Measurements from ENCODE around the gene PXMP4.

Gene PXMP4

DNA sequence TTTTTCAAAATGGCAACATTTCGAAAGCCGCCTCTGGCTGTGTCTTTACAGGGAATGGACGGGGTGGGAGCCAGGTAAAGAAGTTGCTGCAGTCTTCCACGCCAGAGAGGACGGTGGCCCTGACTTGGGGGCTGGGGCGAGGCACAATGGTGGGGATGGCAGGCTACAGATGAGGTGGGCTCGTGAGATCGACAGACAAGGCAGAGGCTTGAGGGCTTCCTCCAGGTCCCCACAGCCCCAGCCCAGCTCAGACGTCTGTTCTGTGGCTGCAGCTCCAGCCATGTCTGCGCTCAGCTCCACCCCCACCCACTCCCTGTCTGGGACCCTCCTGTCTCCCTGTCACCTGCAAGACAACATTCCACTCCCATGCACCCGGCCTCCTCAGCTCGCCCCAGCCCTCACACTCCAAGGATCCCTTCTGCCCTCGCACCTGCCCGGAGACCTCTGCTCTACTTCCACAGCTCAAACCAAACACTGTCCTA, 65.4 kb downstream of the PXMP4 start:
- CTCF ChIA-PET, result interaction anchor here (0.6 to 2.6 kb wide), 7 partner anchors 8 to 228 kb away, joined by 3 to 8 read pairs (median 3); partner anchors contain the start of gene PXMP4
- Histone ChIP-seq H3K36me3 (ENCODE audit: control insufficient read depth in 2 of 2, insufficient read depth in 1 of 2, low read length in 2 of 2) (peaks cover 0 to 34% of the 10 kb centered on the region in 2 experiments; a peak in 1 of 3 replicates), H3K4me1 (ENCODE audit: control insufficient read depth, insufficient read depth, low read length) (no peaks in the 10 kb centered on the region), H3K27ac (ENCODE audit: extremely low read depth, low read depth, low read length) (no peak overlapping the region), H3K4me3 (ENCODE audit: low read depth, low read length) (no peak overlapping the region), H3K9me3 (ENCODE audit: control insufficient read depth, insufficient read depth, low read depth, low read length) (no peaks in the 10 kb centered on the region)
- TF ChIP-seq OVOL3 (tag by site-specific recombination; IDR thresholded peaks at IDR 0.05) (no peak), ZNF366 (tag by site-specific recombination; conservative IDR thresholded peaks at IDR 0.05) (no peak), ZNF548 (tag by site-specific recombination; IDR thresholded peaks at IDR 0.05) (no peak), ZNF776 (tag by site-specific recombination; IDR thresholded peaks at IDR 0.05; ENCODE audit: borderline replicate concordance) (no peak), ZNF354C (tag by site-specific recombination; IDR thresholded peaks at IDR 0.05; ENCODE audit: borderline replicate concordance, low read depth) (no peak)
- TF ChIP-seq, protein P1, sequence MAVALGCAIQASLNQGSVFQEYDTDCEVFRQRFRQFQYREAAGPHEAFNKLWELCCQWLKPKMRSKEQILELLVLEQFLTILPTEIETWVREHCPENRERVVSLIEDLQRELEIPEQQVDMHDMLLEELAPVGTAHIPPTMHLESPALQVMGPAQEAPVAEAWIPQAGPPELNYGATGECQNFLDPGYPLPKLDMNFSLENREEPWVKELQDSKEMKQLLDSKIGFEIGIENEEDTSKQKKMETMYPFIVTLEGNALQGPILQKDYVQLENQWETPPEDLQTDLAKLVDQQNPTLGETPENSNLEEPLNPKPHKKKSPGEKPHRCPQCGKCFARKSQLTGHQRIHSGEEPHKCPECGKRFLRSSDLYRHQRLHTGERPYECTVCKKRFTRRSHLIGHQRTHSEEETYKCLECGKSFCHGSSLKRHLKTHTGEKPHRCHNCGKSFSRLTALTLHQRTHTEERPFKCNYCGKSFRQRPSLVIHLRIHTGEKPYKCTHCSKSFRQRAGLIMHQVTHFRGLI (tag by site-specific recombination; IDR thresholded peaks at IDR 0.05), result no peak
- TF ChIP-seq, protein P2, sequence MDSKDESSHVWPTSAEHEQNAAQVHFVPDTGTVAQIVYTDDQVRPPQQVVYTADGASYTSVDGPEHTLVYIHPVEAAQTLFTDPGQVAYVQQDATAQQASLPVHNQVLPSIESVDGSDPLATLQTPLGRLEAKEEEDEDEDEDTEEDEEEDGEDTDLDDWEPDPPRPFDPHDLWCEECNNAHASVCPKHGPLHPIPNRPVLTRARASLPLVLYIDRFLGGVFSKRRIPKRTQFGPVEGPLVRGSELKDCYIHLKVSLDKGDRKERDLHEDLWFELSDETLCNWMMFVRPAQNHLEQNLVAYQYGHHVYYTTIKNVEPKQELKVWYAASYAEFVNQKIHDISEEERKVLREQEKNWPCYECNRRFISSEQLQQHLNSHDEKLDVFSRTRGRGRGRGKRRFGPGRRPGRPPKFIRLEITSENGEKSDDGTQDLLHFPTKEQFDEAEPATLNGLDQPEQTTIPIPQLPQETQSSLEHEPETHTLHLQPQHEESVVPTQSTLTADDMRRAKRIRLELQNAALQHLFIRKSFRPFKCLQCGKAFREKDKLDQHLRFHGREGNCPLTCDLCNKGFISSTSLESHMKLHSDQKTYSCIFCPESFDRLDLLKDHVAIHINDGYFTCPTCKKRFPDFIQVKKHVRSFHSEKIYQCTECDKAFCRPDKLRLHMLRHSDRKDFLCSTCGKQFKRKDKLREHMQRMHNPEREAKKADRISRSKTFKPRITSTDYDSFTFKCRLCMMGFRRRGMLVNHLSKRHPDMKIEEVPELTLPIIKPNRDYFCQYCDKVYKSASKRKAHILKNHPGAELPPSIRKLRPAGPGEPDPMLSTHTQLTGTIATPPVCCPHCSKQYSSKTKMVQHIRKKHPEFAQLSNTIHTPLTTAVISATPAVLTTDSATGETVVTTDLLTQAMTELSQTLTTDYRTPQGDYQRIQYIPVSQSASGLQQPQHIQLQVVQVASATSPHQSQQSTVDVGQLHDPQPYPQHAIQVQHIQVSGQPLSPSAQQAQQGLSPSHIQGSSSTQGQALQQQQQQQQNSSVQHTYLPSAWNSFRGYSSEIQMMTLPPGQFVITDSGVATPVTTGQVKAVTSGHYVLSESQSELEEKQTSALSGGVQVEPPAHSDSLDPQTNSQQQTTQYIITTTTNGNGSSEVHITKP (tag by site-specific recombination; IDR thresholded peaks at IDR 0.05), result no peak
- POLR2A ChIA-PET, result interaction anchor here (1.0 to 3.5 kb wide), 3 partner anchors 9 to 166 kb away, joined by 5 to 23 read pairs (median 5); partner anchors contain the start of gene ACTL10

DNA sequence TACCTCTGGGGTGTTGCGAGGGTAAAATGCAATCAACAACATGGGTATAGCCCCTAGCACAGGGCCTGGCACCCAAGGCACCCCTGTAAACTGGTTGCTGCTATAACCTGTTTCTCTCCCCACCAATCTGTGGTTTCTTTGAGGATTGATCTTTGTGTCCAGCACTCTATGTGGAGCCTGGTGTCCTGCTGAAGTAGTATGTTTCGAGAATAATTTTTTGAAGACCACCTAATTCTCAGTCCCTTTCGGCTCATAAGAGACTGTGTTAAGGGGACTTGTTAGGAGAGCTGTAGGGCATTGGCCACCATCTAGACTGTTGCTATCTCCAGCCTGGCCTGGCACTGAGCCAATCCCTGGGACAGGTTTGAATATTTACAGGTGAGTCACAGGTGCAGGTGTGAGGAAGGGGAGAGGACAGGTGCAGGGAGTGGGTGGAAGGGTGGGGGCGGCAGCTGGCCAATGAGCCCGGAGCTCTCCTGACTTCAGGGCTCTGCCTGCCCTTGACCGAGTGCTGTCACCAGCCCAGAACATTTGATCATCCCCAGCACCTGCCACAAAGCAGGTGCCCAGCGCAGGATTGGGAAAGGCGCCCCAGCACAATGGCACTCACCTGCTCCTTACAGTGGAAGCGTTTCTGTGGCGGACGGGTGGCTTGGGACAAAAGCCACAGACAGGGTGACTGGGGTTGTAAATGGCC, 66.1 kb downstream of the PXMP4 start:
- no peaks in the 10 kb centered on the region for H3K4me1 ChIP-seq (ENCODE audit: control insufficient read depth, insufficient read depth, low read length)
- H3K36me3 ChIP-seq (ENCODE audit: control insufficient read depth in 2 of 2, insufficient read depth in 1 of 2, low read length in 2 of 2), result peaks cover 0 to 27% of the 10 kb centered on the region in 2 experiments; a peak in 1 of 3 replicates
- TF ChIP-seq ZEB2 (tag by site-specific recombination; IDR thresholded peaks at IDR 0.05) (peak; percentile 85), ZNF169 (tag by site-specific recombination; IDR thresholded peaks at IDR 0.05) (no peak), ZNF610 (tag by site-specific recombination; IDR thresholded peaks at IDR 0.05; ENCODE audit: borderline replicate concordance) (no peak), ZIC2 (tag by site-specific recombination; IDR thresholded peaks at IDR 0.05) (no peak), ZFP41 (tag by site-specific recombination; IDR thresholded peaks at IDR 0.05; ENCODE audit: borderline replicate concordance) (no peak), ZNF433 (tag by site-specific recombination; IDR thresholded peaks at IDR 0.05; ENCODE audit: low read depth) (no peak), ZBTB1 (tag by site-specific recombination; IDR thresholded peaks at IDR 0.05) (no peak), ZNF10 (tag by site-specific recombination; IDR thresholded peaks at IDR 0.05) (no peak), SCRT2 (tag by site-specific recombination; IDR thresholded peaks at IDR 0.05) (0 out of 2 replicates have a peak, but pooled peaks have one; percentile 20), ZNF138 (tag by site-specific recombination; IDR thresholded peaks at IDR 0.05; ENCODE audit: borderline replicate concordance) (no peak), SETDB1 (IDR thresholded peaks at IDR 0.05; ENCODE audit: insufficient read length, low read length) (no peak)
- TF ChIP-seq, protein P3, sequence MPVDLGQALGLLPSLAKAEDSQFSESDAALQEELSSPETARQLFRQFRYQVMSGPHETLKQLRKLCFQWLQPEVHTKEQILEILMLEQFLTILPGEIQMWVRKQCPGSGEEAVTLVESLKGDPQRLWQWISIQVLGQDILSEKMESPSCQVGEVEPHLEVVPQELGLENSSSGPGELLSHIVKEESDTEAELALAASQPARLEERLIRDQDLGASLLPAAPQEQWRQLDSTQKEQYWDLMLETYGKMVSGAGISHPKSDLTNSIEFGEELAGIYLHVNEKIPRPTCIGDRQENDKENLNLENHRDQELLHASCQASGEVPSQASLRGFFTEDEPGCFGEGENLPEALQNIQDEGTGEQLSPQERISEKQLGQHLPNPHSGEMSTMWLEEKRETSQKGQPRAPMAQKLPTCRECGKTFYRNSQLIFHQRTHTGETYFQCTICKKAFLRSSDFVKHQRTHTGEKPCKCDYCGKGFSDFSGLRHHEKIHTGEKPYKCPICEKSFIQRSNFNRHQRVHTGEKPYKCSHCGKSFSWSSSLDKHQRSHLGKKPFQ (tag by site-specific recombination; IDR thresholded peaks at IDR 0.05), result no peak
- no peak overlapping the region for H3K27ac ChIP-seq (ENCODE audit: extremely low read depth, low read depth, low read length)
- H3K9me3 ChIP-seq (ENCODE audit: control insufficient read depth, insufficient read depth, low read depth, low read length), result no peaks in the 10 kb centered on the region
- H3K4me3 ChIP-seq (ENCODE audit: low read depth, low read length), result no peak overlapping the region
- ChIA-PET CTCF (interaction anchor here (0.6 to 2.7 kb wide), 28 partner anchors 9 to 313 kb away, joined by 3 to 16 read pairs (median 3); partner anchors contain the start of genes ACTL10, CDK5RAP1 and PXMP4), POLR2A (interaction anchor here (0.5 to 3.5 kb wide), 4 partner anchors 10 to 165 kb away, joined by 3 to 23 read pairs (median 5); partner anchors contain the start of gene ACTL10)

Measured in HEK293 (cell line).